Gastroesophageal sphincter (tissue), 4 donors: ENCODE data around the gene LURAP1L. TPM values are rescaled to one million over a fixed set of nuclear protein-coding genes. Genes with fewer than 3 reads are reported as not detected.

Source experiments
- ATAC-seq: fragments of 150-250 bp; one replicate; pipeline ENCODE4 v1.9.1; 2016; ENCODE audit warnings: mild to moderate bottlenecking, moderate library complexity
- H3K27ac ChIP-seq, 4 donors: fragments of 200-600 bp; sonication (generic) in 3 of 4; 1 replicate in 3 of 4; 2 replicates in 1 of 4; pipeline ENCODE4 v1.5.1; 2016 to 2019
- H3K27me3 ChIP-seq: fragments of 200-600 bp; sonication (generic); one replicate; pipeline ENCODE4 v1.5.1; 2019
- H3K36me3 ChIP-seq, 2 donors: fragments of 200-600 bp; sonication (generic); one replicate each; pipeline ENCODE4 v1.5.1; 2019; ENCODE audit warnings: control low read depth in 1 of 2
- H3K4me1 ChIP-seq, 3 donors: fragments of 200-600 bp; sonication (generic); 1 replicate in 2 of 3; 2 replicates in 1 of 3; pipeline ENCODE4 v1.5.1; 2016 to 2019; ENCODE audit warnings: control low read depth in 2 of 3
- H3K4me3 ChIP-seq, 2 donors: fragments of 200-600 bp; sonication (generic); one replicate each; pipeline ENCODE4 v1.5.1; 2019; ENCODE audit warnings: mild to moderate bottlenecking in 1 of 2, moderate library complexity in 1 of 2
- H3K9me3 ChIP-seq, 3 donors: fragments of 200-600 bp; sonication (generic); one replicate each; pipeline ENCODE4 v1.5.1; 2017 to 2019; ENCODE audit warnings: control low read depth in 2 of 3
- CTCF ChIP-seq, 4 experiments: fragments of 200-600 bp in 2 of 4; fragments of 450-650 bp in 2 of 4; sonication (generic) in 1 of 4; IDR thresholded peaks; one replicate each; pipeline ENCODE4 v1.5.1; 2017 to 2019; ENCODE audit warnings: antibody characterized with exemption in 4 of 4, mild to moderate bottlenecking in 2 of 4, moderate library complexity in 2 of 4
- EP300 ChIP-seq: sonication (generic); formaldehyde crosslinking; IDR thresholded peaks from one replicate; pipeline ENCODE4 v1.6.1; 2017; ENCODE audit warnings: antibody characterized with exemption, mild to moderate bottlenecking
- POLR2A ChIP-seq, 2 donors: fragments of 450-650 bp; IDR thresholded peaks; one replicate each; pipeline ENCODE4 v1.6.1; 2017; ENCODE audit warnings: antibody characterized with exemption in 2 of 2, mild to moderate bottlenecking in 2 of 2, moderate library complexity in 1 of 2
- POLR2AphosphoS5 ChIP-seq: sonication (generic); formaldehyde crosslinking; IDR thresholded peaks from one replicate; pipeline ENCODE4 v1.6.1; 2017; ENCODE audit warnings: antibody characterized with exemption
- WGBS, 2 donors: methylation state at CpG; one replicate each; pipeline ENCODE4 v1.1.5; 2018; ENCODE audit warnings: low coverage in 1 of 2; 5-methylcytosine and 5-hydroxymethylcytosine counted together
- total RNA-seq, 4 donors: library from RNA; depleted of rRNA; stranded (reverse); fragments of >200 nt; gene quantifications; one replicate each; pipeline ENCODE4 v1.1.0, GENCODE V29; 2016

The LURAP1L gene
- total RNA-seq, 4 donors from 2014 or later, result 13.7 to 29.6 (median 22.7) TPM

DNA sequence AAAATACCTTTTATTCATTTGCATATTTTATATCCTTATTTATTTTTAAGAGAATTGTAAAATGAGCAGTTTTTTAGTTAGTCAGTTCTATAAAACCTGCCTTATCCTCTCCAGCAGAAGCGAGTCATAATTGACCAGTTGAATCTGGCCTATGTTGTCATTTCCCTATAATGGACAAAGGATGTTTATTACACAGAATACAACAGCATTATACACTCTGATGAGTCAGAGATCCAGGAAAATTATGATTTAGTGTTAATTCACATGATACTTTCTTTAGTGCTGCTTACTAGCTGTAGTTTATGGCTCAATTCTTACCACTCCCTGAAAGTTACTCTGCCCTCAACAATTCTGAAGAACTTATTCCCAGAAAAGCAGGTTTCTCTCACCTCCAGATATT, 26.8 kb upstream of the LURAP1L start:
- Histone ChIP-seq H3K27me3 (no peaks in the 10 kb centered on the region), H3K27ac (no peak overlapping the region), H3K4me1 (no peaks in the 10 kb centered on the region), H3K4me3 (no peak overlapping the region), H3K36me3 (no peaks in the 10 kb centered on the region), H3K9me3 (no peaks in the 10 kb centered on the region)
- 71 to 82% methylated on average over 1 of the region's 1 CpG for WGBS, 2 donors
- ATAC-seq, result no peak
- TF ChIP-seq CTCF (IDR thresholded peaks at IDR 0.05) (no peak), EP300 (no peak), POLR2A (IDR thresholded peaks at IDR 0.05) (no peak), POLR2AphosphoS5 (no peak)

DNA sequence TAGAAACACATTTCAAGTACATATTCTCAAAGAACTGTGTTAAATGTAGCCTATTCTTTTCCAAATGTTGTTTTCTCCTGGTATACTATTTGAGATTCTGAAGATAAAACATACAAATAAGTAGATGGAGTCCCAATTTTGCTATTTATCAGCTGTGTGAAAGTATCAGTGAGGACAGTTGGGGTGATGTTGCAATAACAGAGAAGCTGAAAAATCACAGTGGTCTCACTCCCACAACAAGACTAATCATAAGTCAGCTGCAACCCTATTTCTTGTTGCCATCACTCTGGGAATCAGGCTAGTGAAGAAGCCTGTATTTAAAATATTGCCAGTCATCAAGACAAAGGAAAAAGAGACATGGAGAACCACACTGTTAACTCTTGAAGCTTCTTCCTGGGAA, 25.9 kb upstream of the LURAP1L start:
- Histone ChIP-seq H3K27ac (no peak overlapping the region), H3K4me3 (no peak overlapping the region), H3K27me3 (no peaks in the 10 kb centered on the region), H3K4me1 (no peaks in the 10 kb centered on the region), H3K9me3 (no peaks in the 10 kb centered on the region), H3K36me3 (no peaks in the 10 kb centered on the region)
- TF ChIP-seq POLR2A (IDR thresholded peaks at IDR 0.05), result no peak
- TF ChIP-seq EP300, result no peak
- TF ChIP-seq CTCF (IDR thresholded peaks at IDR 0.05), result no peak
- TF ChIP-seq POLR2AphosphoS5, result no peak
- ATAC-seq, result no peak

DNA sequence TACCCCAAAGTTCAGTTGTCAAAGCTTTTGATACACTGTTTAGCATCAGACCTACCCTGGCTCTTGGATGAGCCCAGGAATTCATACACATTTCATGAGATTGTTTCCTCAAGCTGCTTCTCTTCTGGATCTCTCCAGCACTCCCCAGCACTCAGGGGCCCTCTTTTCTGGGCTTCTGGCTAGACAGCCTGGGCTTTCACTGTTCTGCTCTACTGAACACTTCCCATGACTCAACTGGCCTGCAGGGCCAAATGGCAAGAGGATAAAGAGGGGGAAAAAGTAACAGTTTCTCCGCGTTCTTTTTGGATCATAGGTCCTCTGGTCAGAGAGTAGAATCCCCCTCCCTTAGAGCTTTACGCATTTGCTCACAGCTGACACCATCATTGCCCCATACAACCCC, 20.9 kb upstream of the LURAP1L start:
- no peaks in the 10 kb centered on the region for H3K4me1 ChIP-seq
- no peak overlapping the region for H3K4me3 ChIP-seq
- no peaks in the 10 kb centered on the region for H3K9me3 ChIP-seq
- 81 to 94% methylated on average over 3 of the region's 3 CpGs for WGBS, 2 donors
- ATAC-seq, result no peak
- H3K27me3 ChIP-seq, result no peaks in the 10 kb centered on the region
- no peak overlapping the region for H3K27ac ChIP-seq
- no peaks in the 10 kb centered on the region for H3K36me3 ChIP-seq
- TF ChIP-seq EP300 (no peak), POLR2A (IDR thresholded peaks at IDR 0.05) (no peak), CTCF (IDR thresholded peaks at IDR 0.05) (no peak), POLR2AphosphoS5 (no peak)

- Histone ChIP-seq H3K4me1 (no peaks in the 10 kb centered on the region), H3K36me3 (no peaks in the 10 kb centered on the region), H3K9me3 (no peaks in the 10 kb centered on the region), H3K4me3 (no peak overlapping the region), H3K27ac (no peak overlapping the region), H3K27me3 (no peaks in the 10 kb centered on the region)
- no peak for ATAC-seq
- TF ChIP-seq CTCF (IDR thresholded peaks at IDR 0.05), result no peak
- no peak for TF ChIP-seq POLR2A (IDR thresholded peaks at IDR 0.05)
- 73 to 86% methylated on average over 1 of the region's 1 CpG for WGBS, 2 donors
These were observed 15.1 kb upstream of the LURAP1L start for GRCh38 chr9:12759761-12760160.

- H3K9me3 ChIP-seq, result no peaks in the 10 kb centered on the region
- no peak overlapping the region for H3K4me3 ChIP-seq
- no peak overlapping the region for H3K27ac ChIP-seq
- no peaks in the 10 kb centered on the region for H3K36me3 ChIP-seq
- no peaks in the 10 kb centered on the region for H3K27me3 ChIP-seq
- WGBS, 2 donors, result 0% methylated on average over 2 of the region's 2 CpGs
- TF ChIP-seq EP300, result no peak
- no peak for TF ChIP-seq CTCF (IDR thresholded peaks at IDR 0.05)
- no peak for TF ChIP-seq POLR2A (IDR thresholded peaks at IDR 0.05)
- no peak for TF ChIP-seq POLR2AphosphoS5
- ATAC-seq, result no peak
- no peaks in the 10 kb centered on the region for H3K4me1 ChIP-seq
These were observed 14.1 kb upstream of the LURAP1L start for GRCh38 chr9:12760758-12761157.
